Hepatocyte (in vitro differentiated cells): Measurements from ENCODE around the gene DDX28.

Source experiments
- CTCF ChIP-seq: fragments of 200-600 bp; sonication (generic); IDR thresholded peaks from 2 replicates; pipeline ENCODE4 v1.5.1; 2016; ENCODE audit warnings: antibody characterized with exemption, mild to moderate bottlenecking; ENCODE audit not compliant: poor library complexity
- EZH2 ChIP-seq: fragments of 200-600 bp; sonication (generic); IDR thresholded peaks from 2 replicates; pipeline ENCODE4 v1.6.1; 2016; ENCODE audit warnings: antibody characterized with exemption, mild to moderate bottlenecking, borderline replicate concordance
- EZH2phosphoT487 ChIP-seq: fragments of 200-600 bp; sonication (generic); IDR thresholded peaks from one replicate; pipeline ENCODE4 v1.6.1; 2018; ENCODE audit warnings: antibody characterized with exemption, mild to moderate bottlenecking, low read depth, moderate library complexity; ENCODE audit not compliant: unreplicated experiment, severe bottlenecking

GRCh38 chr16:68072038-68072695 lies 49.1 kb upstream of the DDX28 start:
- TF ChIP-seq CTCF (no peak), EZH2 (no peak), EZH2phosphoT487 (no peak)
